ENCODE measurements around the gene CCDC192.

GRCh38 chr5:127838661-127839060, 135.5 kb downstream of the CCDC192 start:
- TF ChIP-seq RFX5 (IDR thresholded peaks at IDR 0.05; ENCODE audit: low read depth, low read length) (no peak), GABPA (IDR thresholded peaks at IDR 0.05; ENCODE audit: low read depth) (no peak), ZBED1 (IDR thresholded peaks at IDR 0.05; ENCODE audit: borderline replicate concordance) (no peak), CTCF (IDR thresholded peaks at IDR 0.05 in 2 of 3, conservative IDR thresholded peaks at IDR 0.05 in 1 of 3; ENCODE audit: control insufficient read depth in 2 of 3, extremely low read depth in 1 of 3, insufficient read depth in 1 of 3, low read depth in 3 of 3, low read length in 3 of 3) (no peak), ZBTB4 (CRISPR knock-in tag; IDR thresholded peaks at IDR 0.05) (no peak), RAD21 (IDR thresholded peaks at IDR 0.05; ENCODE audit: insufficient read depth, low read depth, low read length) (no peak), EGR1 (IDR thresholded peaks at IDR 0.05; ENCODE audit: borderline replicate concordance in 1 of 2, low read depth in 2 of 2, low read length in 2 of 2) (no peak), MAX (IDR thresholded peaks at IDR 0.05; ENCODE audit: low read depth, low read length) (no peak), REST (IDR thresholded peaks at IDR 0.05; ENCODE audit: low read depth, low read length) (no peak), PBX3 (IDR thresholded peaks at IDR 0.05; ENCODE audit: insufficient replicate concordance, low read depth, low read length) (no peak), STAT3 (IDR thresholded peaks at IDR 0.05; ENCODE audit: low read depth, low read length) (no peak)

Data from GM12878 (cell line).